NT2/D1 (cell line): ENCODE measurements around the gene RGS19.
A peak's percentile ranks its signal among the peaks of the same experiment; 100 is the strongest.

Experiments used
- DNase-seq: peaks from one replicate; pipeline ENCODE4 v3.0.0-alpha.2; 2011; ENCODE audit warnings: low read depth, low spot score
- H3K27me3 ChIP-seq: 2 replicates; pipeline ENCODE4 v1.6.0; 2011; ENCODE audit warnings: mild to moderate bottlenecking; ENCODE audit not compliant: insufficient read length, insufficient read depth
- H3K36me3 ChIP-seq: 2 replicates; pipeline ENCODE4 v1.6.1; 2011; ENCODE audit warnings: mild to moderate bottlenecking, low read length, mixed read lengths; ENCODE audit not compliant: insufficient read depth, insufficient read length
- H3K4me1 ChIP-seq: 2 replicates; pipeline ENCODE4 v1.5.1; 2011; ENCODE audit not compliant: insufficient read depth, insufficient read length
- H3K4me3 ChIP-seq: 2 replicates; pipeline ENCODE4 v1.5.1; 2011; ENCODE audit warnings: low read depth; ENCODE audit not compliant: insufficient read length
- H3K9ac ChIP-seq: 2 replicates; pipeline ENCODE4 v1.6.0; 2011; ENCODE audit warnings: low read depth; ENCODE audit not compliant: insufficient read length
- H3K9me3 ChIP-seq: 2 replicates; pipeline ENCODE4 v1.5.1; 2011; ENCODE audit warnings: mild to moderate bottlenecking, low read length; ENCODE audit not compliant: insufficient read depth
- SUZ12 ChIP-seq: IDR thresholded peaks from 2 replicates; pipeline ENCODE4 v1.6.1; 2011; ENCODE audit not compliant: insufficient read length, insufficient read depth; ENCODE audit errors: extremely low read depth
- YY1 ChIP-seq: IDR thresholded peaks from 2 replicates; pipeline ENCODE4 v1.6.1; 2011; ENCODE audit not compliant: insufficient read length, insufficient read depth
- ZNF274 ChIP-seq: IDR thresholded peaks from 2 replicates; pipeline ENCODE4 v1.6.1; 2011; ENCODE audit warnings: mild to moderate bottlenecking, low read depth, low read length

RGS19 gene

DNA sequence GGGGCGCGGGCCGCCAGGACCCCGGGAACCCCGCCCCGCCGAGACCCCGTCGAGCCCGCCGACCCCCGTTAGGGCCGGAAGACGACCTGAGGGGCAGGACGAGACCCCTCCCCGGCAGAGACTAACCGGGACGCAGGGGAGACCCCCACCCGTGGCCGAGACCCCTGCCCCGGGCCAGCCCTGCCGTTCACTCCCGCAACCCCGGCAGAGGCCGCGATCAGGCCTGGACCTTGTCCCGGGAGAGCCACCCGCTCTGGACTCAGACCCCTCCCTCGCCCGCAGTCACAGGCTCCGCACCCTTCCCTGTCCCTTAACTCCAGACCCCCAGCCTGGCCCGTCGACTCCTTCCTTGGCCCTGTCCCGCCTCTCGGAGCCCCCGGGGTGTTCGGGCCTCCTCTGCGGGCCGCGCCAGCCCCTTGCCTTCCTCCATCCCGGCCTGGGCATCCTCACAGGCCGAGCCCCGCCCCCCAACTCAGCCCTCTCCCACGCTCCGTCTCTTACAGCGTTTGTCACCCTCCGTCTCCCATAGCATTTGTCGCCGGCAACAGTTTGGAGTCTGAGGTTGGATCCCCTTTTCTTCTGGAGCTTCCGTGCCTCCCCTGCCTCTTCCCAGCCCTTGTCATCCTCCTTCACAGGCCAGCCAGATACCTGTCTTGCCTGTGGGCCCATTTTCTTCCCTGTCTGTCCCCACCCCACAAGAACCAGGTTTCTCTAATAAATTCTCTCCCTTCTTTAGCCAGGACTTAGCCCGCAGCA lies 15.8 kb downstream of the RGS19 start:
- Histone ChIP-seq H3K9ac (peak overlapping the region; percentile 96), H3K4me1 (peaks cover 35% of the 10 kb centered on the region), H3K36me3 (no peaks in the 10 kb centered on the region), H3K9me3 (no peaks in the 10 kb centered on the region), H3K4me3 (peak overlapping the region; percentile 88), H3K27me3 (no peaks in the 10 kb centered on the region)
- no peak for DNase-seq
- no peak for TF ChIP-seq ZNF274
- TF ChIP-seq YY1: no peak
- no peak for TF ChIP-seq SUZ12

DNA sequence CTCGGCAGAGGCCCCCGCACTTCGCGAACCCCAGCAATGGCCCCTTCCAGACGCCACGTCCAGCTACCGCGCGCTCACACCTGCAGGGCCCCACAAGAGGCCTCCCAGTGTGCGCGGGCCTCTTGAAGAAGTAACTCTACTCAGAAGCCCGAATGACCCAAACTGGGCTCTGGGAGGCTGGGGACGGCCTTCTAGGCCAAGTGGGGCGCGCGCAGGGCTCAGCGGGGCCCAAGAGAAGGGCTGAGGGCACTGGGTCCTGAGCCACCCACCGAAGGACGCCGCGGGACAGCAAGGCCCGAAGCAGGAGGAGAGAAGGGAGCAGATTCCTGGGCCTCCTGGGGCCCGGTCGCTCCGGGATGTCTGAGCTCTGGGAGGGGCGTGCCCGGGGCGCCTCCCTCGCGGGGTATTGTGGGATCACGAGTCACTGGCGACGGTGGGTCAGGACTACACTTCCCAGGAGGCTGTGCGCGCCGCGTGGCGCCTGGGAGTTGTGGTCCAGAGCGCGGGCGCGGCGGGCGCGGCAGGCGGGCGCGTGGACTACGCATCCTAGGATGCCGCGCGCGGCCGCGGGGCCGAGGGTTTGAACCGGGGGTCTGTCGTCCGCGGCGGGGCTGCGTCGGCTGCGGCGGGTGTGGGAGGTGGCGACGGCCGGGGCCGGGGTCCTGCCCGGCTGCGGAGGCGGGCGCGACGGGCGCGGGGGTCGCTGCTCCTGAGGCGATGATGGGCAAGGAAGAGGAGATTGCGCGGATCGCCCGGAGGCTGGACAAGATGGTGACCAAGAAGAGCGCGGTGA lies 16.5 kb downstream of the RGS19 start, which contains the start of gene TCEA2:
TCEA2 (plus strand) TSS at position 603 of the 793 bp plus-strand sequence; CDS start at position 718, 115 bp downstream.
- Histone ChIP-seq H3K9ac (peak within 1 kb of the TSS; percentile 96), H3K9me3 (no peaks in the 10 kb centered on the region), H3K27me3 (no peaks in the 10 kb centered on the region), H3K4me3 (peak within 1 kb of the TSS; percentile 88), H3K4me1 (peaks cover 36% of the 10 kb centered on the region), H3K36me3 (no peaks in the 10 kb centered on the region)
- DNase-seq: peak; percentile 88
- TF ChIP-seq YY1: no peak

DNA sequence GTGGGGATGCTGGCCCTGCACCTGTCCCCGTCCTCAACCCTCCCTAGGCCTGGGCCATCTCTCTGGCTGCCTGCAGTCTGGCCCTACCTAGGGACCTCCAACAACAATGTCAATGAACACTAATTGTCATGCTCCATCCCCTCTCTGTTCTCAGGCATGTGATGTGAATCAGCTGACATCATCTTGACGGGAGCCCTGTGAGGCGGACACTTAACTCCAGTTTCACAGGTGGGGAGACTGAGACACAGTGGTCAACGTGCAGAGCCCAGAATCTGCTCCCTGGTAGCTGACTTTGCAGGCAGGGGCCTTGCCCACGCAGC lies 17.1 kb downstream of the RGS19 start:
- peaks cover 34% of the 10 kb centered on the region for H3K4me1 ChIP-seq

DNA sequence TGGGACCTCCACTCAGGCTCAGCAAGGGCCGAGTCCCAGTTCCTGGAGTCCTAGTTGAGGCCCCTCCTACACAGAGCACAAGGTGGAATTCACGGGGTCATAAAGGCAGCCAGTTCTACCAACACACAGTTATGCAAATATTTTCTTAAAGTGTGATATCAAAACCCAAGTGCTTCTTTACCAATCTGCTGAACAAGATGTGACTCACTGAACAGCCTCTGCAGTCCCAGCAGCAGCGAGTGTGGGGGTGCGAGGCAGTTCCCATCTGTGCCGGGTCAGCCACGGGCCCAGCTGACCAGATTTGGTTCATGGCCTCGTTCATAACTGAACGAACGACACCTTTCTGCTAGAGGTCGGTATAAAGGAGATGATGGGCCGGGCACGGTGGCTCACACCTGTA lies 20.8 kb downstream of the RGS19 start:
- no peaks in the 10 kb centered on the region for H3K27me3 ChIP-seq
- no peaks in the 10 kb centered on the region for H3K9me3 ChIP-seq
- peaks cover 42% of the 10 kb centered on the region for H3K4me1 ChIP-seq
- TF ChIP-seq YY1 (no peak), ZNF274 (no peak), SUZ12 (no peak)
- no peak for DNase-seq
- H3K9ac ChIP-seq: peak overlapping the region; percentile 32
- no peak overlapping the region for H3K4me3 ChIP-seq
- no peaks in the 10 kb centered on the region for H3K36me3 ChIP-seq

More for the DNA sequence above, 17.1 kb downstream of the RGS19 start:
- H3K9ac ChIP-seq: peak overlapping the region; percentile 86
- TF ChIP-seq SUZ12 (no peak), ZNF274 (no peak), YY1 (no peak)
- H3K27me3 ChIP-seq: no peaks in the 10 kb centered on the region
- H3K36me3 ChIP-seq: no peaks in the 10 kb centered on the region
- H3K9me3 ChIP-seq: no peaks in the 10 kb centered on the region
- H3K4me3 ChIP-seq: peak overlapping the region; percentile 88
- no peak for DNase-seq

- Histone ChIP-seq H3K4me1 (peaks cover 48% of the 10 kb centered on the region), H3K4me3 (no peak overlapping the region)
These were observed 21.5 kb downstream of the RGS19 start for GRCh38 chr20:64057628-64058498.

DNA sequence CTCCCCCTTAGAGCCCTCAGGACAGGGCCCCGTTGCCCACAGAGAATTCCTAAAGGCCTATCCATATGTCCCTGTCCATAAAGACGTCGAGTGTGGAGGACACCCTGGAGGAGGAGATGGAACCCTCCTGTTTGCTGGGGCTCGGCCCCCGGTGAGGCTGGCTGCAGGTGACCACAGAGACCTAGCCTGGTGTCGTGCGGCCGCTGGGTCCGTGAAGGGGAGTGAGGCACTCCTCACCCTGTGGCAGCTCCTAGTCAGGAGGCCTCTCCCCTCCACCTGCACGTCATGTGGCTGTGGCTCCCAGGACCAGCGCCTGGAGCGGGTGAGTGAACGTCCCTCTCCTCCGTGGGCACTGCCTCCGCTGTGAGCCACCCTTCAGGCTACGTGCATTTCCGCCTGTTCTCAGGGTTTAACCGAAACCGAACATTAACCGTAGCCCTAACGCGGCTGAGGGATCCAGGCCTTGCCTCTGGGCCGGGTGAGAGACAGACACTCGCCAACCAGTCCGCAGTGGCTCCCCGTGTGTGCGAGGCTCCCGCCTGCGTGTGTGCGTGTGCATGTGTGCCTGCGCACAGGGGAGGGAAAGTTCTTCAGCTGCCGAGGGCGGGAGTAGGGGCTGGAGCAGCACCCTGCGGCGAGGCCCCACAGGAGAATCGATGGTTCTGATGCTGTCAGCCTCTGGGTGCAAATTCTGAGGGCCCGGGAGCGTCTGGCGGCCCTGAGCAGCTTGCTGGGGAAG lies 22.3 kb downstream of the RGS19 start:
- TF ChIP-seq ZNF274 (no peak), YY1 (no peak), SUZ12 (no peak)
- Histone ChIP-seq H3K9me3 (no peaks in the 10 kb centered on the region), H3K4me1 (peaks cover 46% of the 10 kb centered on the region), H3K9ac (peak overlapping the region; percentile 44), H3K27me3 (no peaks in the 10 kb centered on the region), H3K4me3 (no peak overlapping the region), H3K36me3 (no peaks in the 10 kb centered on the region)
- no peak for DNase-seq

More at GRCh38 chr20:64057628-64058498, 21.5 kb downstream of the RGS19 start:
- no peaks in the 10 kb centered on the region for H3K27me3 ChIP-seq
- TF ChIP-seq SUZ12 (no peak), ZNF274 (no peak), YY1 (no peak)
- peak overlapping the region; percentile 38 for H3K9ac ChIP-seq
- no peaks in the 10 kb centered on the region for H3K36me3 ChIP-seq
- no peaks in the 10 kb centered on the region for H3K9me3 ChIP-seq
- DNase-seq: peak; percentile 68

GRCh38 chr20:64056639-64056888 lies 22.8 kb downstream of the RGS19 start:
- Histone ChIP-seq H3K4me3 (no peak overlapping the region), H3K4me1 (peaks cover 44% of the 10 kb centered on the region), H3K9ac (peak overlapping the region; percentile 38), H3K36me3 (no peaks in the 10 kb centered on the region), H3K9me3 (no peaks in the 10 kb centered on the region), H3K27me3 (no peaks in the 10 kb centered on the region)
- TF ChIP-seq SUZ12: no peak
- TF ChIP-seq ZNF274: no peak
- no peak for TF ChIP-seq YY1
- no peak for DNase-seq
